NCI-H774 (cell line): ENCODE data around the gene ZNF366.

Experiments used
- DNase-seq: peaks from one replicate; lab custom pipeline; 2025; lab: John Stamatoyannopoulos, UW

Gene ZNF366

DNA sequence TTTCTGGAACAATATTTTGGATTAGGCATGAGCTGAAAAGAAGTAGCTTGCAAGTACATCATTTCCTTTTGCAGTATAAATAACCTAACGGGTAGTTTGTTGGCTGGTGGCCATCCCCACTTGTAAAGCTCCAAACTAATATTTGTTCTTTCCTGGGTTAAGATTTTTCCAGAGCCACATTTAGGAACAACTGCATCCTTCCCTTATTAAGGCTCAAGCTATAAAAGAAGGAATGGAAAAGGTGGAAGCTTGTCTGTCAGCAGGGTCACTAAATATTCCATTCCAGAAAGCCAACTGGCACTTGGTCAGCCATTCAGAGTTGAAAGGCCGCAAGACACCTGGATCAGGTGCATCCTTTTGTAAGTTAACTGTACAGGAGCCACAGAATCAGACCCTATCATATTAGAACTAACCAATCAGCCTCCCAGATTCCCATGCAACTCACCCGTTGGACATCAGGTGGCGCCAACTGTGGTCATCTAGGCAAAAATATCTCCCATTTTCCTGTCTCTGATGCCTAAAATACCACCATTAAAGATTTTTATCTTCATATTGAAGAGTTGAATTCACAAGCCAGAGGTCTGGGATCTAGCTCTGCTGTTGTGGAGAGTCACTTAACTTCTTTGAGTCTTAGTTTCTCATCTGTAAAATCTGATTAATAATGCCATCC lies 104.1 kb downstream of the ZNF366 start:
- DNase-seq = no peak

DNA sequence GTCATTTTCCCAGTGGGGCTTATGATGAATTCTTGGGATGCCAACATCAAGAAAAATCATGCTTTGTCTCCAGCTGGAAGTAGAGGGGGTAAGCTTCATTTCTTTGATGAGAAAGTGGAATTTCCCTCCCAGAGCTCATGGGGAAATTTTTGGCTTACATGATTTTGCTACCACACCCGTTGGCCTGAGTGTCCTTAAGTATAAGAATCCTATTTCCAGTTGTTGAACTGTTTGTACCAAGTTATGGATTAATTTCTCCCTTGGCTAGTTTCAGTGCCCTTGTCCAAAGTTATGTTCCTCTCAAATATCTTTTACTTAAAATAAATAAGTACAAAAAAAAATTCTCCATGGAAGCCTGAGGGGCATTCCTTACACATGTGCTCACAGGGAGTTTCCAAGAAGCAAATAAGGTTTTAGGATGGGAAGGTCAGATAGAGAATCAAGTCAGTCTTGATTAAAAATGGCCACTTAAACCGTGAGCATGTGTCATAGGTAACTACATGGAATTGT lies 104.8 kb downstream of the ZNF366 start:
- no peak for DNase-seq

- no peak for DNase-seq
Measured at GRCh38 chr5:72400950-72401349, 106.3 kb downstream of the ZNF366 start.

DNA sequence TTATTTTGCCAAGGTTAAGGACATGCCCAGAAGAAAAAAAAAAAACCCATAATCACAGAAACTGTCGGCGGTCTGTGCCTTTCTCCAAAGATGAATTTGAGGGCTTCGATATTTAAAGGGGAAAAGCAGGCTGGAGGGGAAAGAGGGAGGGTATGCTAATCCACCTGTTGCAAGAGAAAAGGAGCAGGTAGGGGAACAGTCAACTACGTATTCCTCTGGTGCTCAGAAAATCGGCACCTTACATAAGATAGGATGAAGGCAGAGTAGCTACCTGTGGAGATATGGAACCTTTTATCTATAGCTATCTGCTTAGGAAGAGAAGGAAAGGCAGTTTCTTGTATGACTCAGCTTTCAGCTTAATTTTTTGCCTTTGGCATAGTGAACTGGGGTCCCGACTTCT lies 109.4 kb downstream of the ZNF366 start:
- no peak for DNase-seq

- DNase-seq = no peak
Measured at GRCh38 chr5:72394688-72395087, 112.5 kb downstream of the ZNF366 start.

GRCh38 chr5:72393052-72393451 lies 114.2 kb downstream of the ZNF366 start:
- no peak for DNase-seq
